Uterus (tissue), 4 donors: ENCODE results near the gene PHF1. TPM values are rescaled to one million over a fixed set of nuclear protein-coding genes. Genes with fewer than 3 reads are reported as not detected.
A peak's percentile ranks its signal among the peaks of the same experiment; 100 is the strongest.

Experiments
- DNase-seq, 2 donors: peaks; one replicate each; pipeline ENCODE4 v3.0.0-alpha.2; 2019 to 2020
- H3K27ac ChIP-seq, 2 donors: fragments of 200-600 bp; sonication (generic); 1 replicate in 1 of 2; 2 replicates in 1 of 2; pipeline ENCODE4 v1.5.1; 2016 to 2018
- H3K27me3 ChIP-seq, 2 donors: fragments of 200-600 bp; sonication (generic); one replicate each; pipeline ENCODE4 v1.5.1; 2018 to 2019; ENCODE audit warnings: control low read depth in 1 of 2
- H3K36me3 ChIP-seq, 2 donors: fragments of 200-600 bp; sonication (generic); one replicate each; pipeline ENCODE4 v1.5.1; 2019; ENCODE audit warnings: control low read depth in 1 of 2
- H3K4me1 ChIP-seq, 2 donors: fragments of 200-600 bp; sonication (generic); one replicate each; pipeline ENCODE4 v1.5.1; 2018 to 2019; ENCODE audit warnings: control low read depth in 1 of 2
- H3K4me3 ChIP-seq, 2 donors: fragments of 200-600 bp; sonication (generic); 1 replicate in 1 of 2; 2 replicates in 1 of 2; pipeline ENCODE4 v1.5.1; 2018 to 2019; ENCODE audit warnings: mild to moderate bottlenecking in 1 of 2
- H3K9me3 ChIP-seq, 2 donors: fragments of 200-600 bp; sonication (generic); one replicate each; pipeline ENCODE4 v1.5.1; 2019; ENCODE audit warnings: control low read depth in 1 of 2
- CTCF ChIP-seq, 4 experiments: fragments of 200-600 bp in 2 of 4; fragments of 450-650 bp in 2 of 4; sonication (generic) in 2 of 4; IDR thresholded peaks; one replicate each; pipeline ENCODE4 v1.5.1; 2016 to 2019; ENCODE audit warnings: antibody characterized with exemption in 4 of 4, mild to moderate bottlenecking in 2 of 4, moderate library complexity in 1 of 4
- POLR2A ChIP-seq, 2 donors: fragments of 450-650 bp; IDR thresholded peaks; one replicate each; pipeline ENCODE4 v1.6.1; 2016; ENCODE audit warnings: antibody characterized with exemption in 2 of 2, mild to moderate bottlenecking in 1 of 2, moderate library complexity in 1 of 2
- intact Hi-C: fragments of 100-400 bp; cut with DNase I; formaldehyde crosslinking; loops from one replicate; pipeline ENCODE4 v1.15.1; 2023; ENCODE audit warnings: low total_unique reads
- total RNA-seq, 4 donors: library from RNA; depleted of rRNA in 3 of 4; stranded (reverse); fragments of >200 nt in 3 of 4; gene quantifications; one replicate each; pipeline versions ENCODE4 v1.1.0 to v1.2.4, GENCODE V29; 2014 to 2023
- donor health status: DM: yes; HTN: yes; CAD: no.

PHF1 gene
- total RNA-seq, 4 donors from 2014 or later, result 10.5 to 147 (median 35.3) TPM

- H3K27ac ChIP-seq, result peak overlapping the region; percentile 95 to 99
- no peaks in the 10 kb centered on the region for H3K27me3 ChIP-seq
- peak; percentile 54 to 61 for DNase-seq
- peaks cover 14 to 26% of the 10 kb centered on the region in 2 donors for H3K4me1 ChIP-seq
- intact Hi-C loops, result loop anchor here (10.0 kb wide), 1 partner anchor 133 kb away; the partner anchor contains the start of gene RGL2
- H3K4me3 ChIP-seq, result peak overlapping the region; percentile 49 to 67
- no peaks in the 10 kb centered on the region for H3K9me3 ChIP-seq
- TF ChIP-seq CTCF (IDR thresholded peaks at IDR 0.05) (no peak), POLR2A (IDR thresholded peaks at IDR 0.05) (no peak)
- no peaks in the 10 kb centered on the region for H3K36me3 ChIP-seq
Observed at GRCh38 chr6:33427585-33428223, 16.9 kb downstream of the PHF1 start.

- intact Hi-C loops, result loop anchor here (10.0 kb wide), 1 partner anchor 134 kb away; the partner anchor contains the start of gene RGL2
- no peaks in the 10 kb centered on the region for H3K27me3 ChIP-seq
- H3K36me3 ChIP-seq, result no peaks in the 10 kb centered on the region
- peak overlapping the region; percentile 49 to 67 for H3K4me3 ChIP-seq
- peaks cover 14 to 33% of the 10 kb centered on the region in 2 donors for H3K4me1 ChIP-seq
- H3K9me3 ChIP-seq, result no peaks in the 10 kb centered on the region
- no peak for TF ChIP-seq POLR2A (IDR thresholded peaks at IDR 0.05)
- TF ChIP-seq CTCF (IDR thresholded peaks at IDR 0.05), result peak in 2 of 4 experiments; percentile 21 to 24
- H3K27ac ChIP-seq, result peak overlapping the region; percentile 95 to 99
- no peak for DNase-seq
Observed at GRCh38 chr6:33428224-33428965, 17.6 kb downstream of the PHF1 start.

GRCh38 chr6:33428966-33429749 is 18.3 kb downstream of the PHF1 start:
- Histone ChIP-seq H3K27me3 (no peaks in the 10 kb centered on the region), H3K4me1 (peaks cover 11 to 32% of the 10 kb centered on the region in 2 donors), H3K9me3 (no peaks in the 10 kb centered on the region), H3K4me3 (no peak overlapping the region), H3K36me3 (no peaks in the 10 kb centered on the region), H3K27ac (peak overlapping the region; percentile 95 to 99)
- intact Hi-C loops, result loop anchor here (10.0 kb wide), 1 partner anchor 134 kb away; the partner anchor contains the start of gene RGL2
- DNase-seq, result no peak
- TF ChIP-seq POLR2A (IDR thresholded peaks at IDR 0.05) (no peak), CTCF (IDR thresholded peaks at IDR 0.05) (no peak)

GRCh38 chr6:33429750-33430052 is 18.9 kb downstream of the PHF1 start:
- TF ChIP-seq POLR2A (IDR thresholded peaks at IDR 0.05) (no peak), CTCF (IDR thresholded peaks at IDR 0.05) (no peak)
- peaks cover 6 to 27% of the 10 kb centered on the region in 2 donors for H3K4me1 ChIP-seq
- H3K36me3 ChIP-seq, result no peaks in the 10 kb centered on the region
- no peak for DNase-seq
- no peaks in the 10 kb centered on the region for H3K9me3 ChIP-seq
- H3K4me3 ChIP-seq, result no peak overlapping the region
- H3K27me3 ChIP-seq, result no peaks in the 10 kb centered on the region
- intact Hi-C loops, result loop anchor here (10.0 kb wide), 1 partner anchor 135 kb away; the partner anchor contains the start of gene RGL2
- peak overlapping the region in 1 of 2 donors; percentile 99 for H3K27ac ChIP-seq
